GM12891 (cell line): ENCODE data around the gene SLC8A1.

ENCODE experiments used
- PAX5 ChIP-seq: IDR thresholded peaks from 2 replicates; pipeline ENCODE4 v1.6.1; 2011; ENCODE audit warnings: low read length, moderate library complexity, mild to moderate bottlenecking; ENCODE audit not compliant: insufficient read depth, severe bottlenecking
- POLR2A ChIP-seq: IDR thresholded peaks from 2 replicates; pipeline ENCODE4 v1.6.1; 2011; ENCODE audit warnings: low read depth, low read length, control low read depth
- POLR2AphosphoS5 ChIP-seq: IDR thresholded peaks from 2 replicates; pipeline ENCODE4 v1.6.1; 2011; ENCODE audit warnings: low read depth, low read length, control low read depth
- POU2F2 ChIP-seq: IDR thresholded peaks from 2 replicates; pipeline ENCODE4 v1.6.1; 2011; ENCODE audit warnings: low read depth, mild to moderate bottlenecking, control low read depth, low read length, moderate library complexity
- SPI1 ChIP-seq: IDR thresholded peaks from 2 replicates; pipeline ENCODE4 v1.6.1; 2011; ENCODE audit warnings: low read depth, low read length, control low read depth
- TAF1 ChIP-seq: IDR thresholded peaks from 2 replicates; pipeline ENCODE4 v1.6.1; 2011; ENCODE audit warnings: low read depth, low read length, control low read depth

GRCh38 chr2:40164736-40165508, 287.0 kb downstream of the SLC8A1 start:
- TF ChIP-seq POU2F2 (no peak), POLR2A (no peak), POLR2AphosphoS5 (no peak), SPI1 (no peak), TAF1 (no peak), PAX5 (no peak)
